Putamen (tissue), 1 donor: ENCODE results near the gene SMYD3.

ENCODE experiments used
- DNase-seq: peaks from one replicate; pipeline ENCODE4 v3.0.0-alpha.2; 2016; ENCODE audit warnings: low spot score

SMYD3 gene

GRCh38 chr1:246271516-246271915 is 235.6 kb downstream of the SMYD3 start:
- no peak for DNase-seq

DNA sequence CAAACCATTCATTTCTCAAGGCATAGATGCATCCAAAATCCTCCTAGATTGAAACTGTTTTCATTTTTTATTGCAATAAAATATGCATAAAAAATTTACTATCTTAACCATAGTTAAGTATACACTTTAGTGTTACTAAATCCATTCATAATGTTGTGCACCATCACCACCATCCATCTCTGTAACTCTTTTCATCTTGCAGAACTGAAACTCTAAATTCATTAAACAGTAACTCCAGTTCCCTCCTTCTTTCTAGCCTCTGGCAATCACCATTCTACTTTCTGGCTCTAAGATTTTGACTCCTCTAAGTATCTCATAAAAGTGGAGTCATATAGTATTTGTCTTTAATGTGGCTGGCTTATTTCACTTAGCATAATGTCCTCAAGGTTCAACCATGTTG is 236.8 kb downstream of the SMYD3 start:
- no peak for DNase-seq

GRCh38 chr1:246269466-246269865 is 237.6 kb downstream of the SMYD3 start:
- no peak for DNase-seq

GRCh38 chr1:246267896-246268295 is 239.2 kb downstream of the SMYD3 start:
- DNase-seq, result no peak

- no peak for DNase-seq
Measured at GRCh38 chr1:246267426-246267825, 239.7 kb downstream of the SMYD3 start.

- DNase-seq, result no peak
Measured at GRCh38 chr1:246265481-246265880, 241.6 kb downstream of the SMYD3 start.

- DNase-seq, result no peak
Measured at GRCh38 chr1:246262281-246262680, 244.8 kb downstream of the SMYD3 start.

GRCh38 chr1:246261639-246262038 is 245.4 kb downstream of the SMYD3 start:
- DNase-seq, result no peak

GRCh38 chr1:246258250-246258649 is 248.8 kb downstream of the SMYD3 start:
- DNase-seq, result no peak

GRCh38 chr1:246255773-246256172 is 251.3 kb downstream of the SMYD3 start:
- DNase-seq, result no peak

- DNase-seq, result no peak
Measured at GRCh38 chr1:246254854-246255253, 252.2 kb downstream of the SMYD3 start.

GRCh38 chr1:246246430-246246829 is 260.6 kb downstream of the SMYD3 start:
- no peak for DNase-seq

DNA sequence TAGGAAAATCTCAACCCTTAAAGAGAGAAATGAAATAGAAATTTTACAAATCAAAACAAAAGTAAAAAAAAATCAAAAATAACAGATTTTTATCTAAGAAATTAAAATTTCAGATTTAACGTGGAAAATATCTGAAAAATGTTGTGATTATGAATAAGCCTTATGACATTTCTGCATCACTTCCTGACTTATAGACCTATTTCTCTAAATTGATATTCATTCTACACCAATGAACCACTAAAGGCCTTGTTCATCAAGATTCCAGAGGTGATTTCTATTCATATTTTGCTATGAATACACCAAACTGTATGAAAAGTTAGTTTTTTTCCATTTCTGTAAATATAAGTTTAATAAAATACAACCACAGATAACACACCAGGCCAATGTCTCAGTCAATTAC is 261.5 kb downstream of the SMYD3 start:
- DNase-seq, result no peak

- DNase-seq, result no peak
Measured at GRCh38 chr1:246232126-246232525, 275.0 kb downstream of the SMYD3 start.

DNA sequence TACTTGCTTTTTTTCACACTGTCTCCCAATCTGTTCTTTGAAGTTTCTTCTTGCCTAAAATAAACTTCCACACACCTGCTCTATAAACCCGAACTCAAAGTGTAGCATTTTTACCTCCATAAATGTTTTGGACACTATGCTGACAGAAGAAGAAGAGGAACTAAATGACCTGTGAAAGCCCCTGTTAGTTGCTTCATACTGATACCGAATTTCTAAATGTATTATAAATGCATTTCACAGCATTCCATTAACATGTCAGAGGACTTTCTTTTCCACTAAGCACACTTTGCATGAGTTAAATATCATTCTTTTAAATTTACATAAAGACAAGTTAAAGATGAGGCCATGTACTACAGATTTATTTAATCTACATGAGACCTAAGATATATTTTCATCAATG is 281.0 kb downstream of the SMYD3 start:
- DNase-seq, result no peak

DNA sequence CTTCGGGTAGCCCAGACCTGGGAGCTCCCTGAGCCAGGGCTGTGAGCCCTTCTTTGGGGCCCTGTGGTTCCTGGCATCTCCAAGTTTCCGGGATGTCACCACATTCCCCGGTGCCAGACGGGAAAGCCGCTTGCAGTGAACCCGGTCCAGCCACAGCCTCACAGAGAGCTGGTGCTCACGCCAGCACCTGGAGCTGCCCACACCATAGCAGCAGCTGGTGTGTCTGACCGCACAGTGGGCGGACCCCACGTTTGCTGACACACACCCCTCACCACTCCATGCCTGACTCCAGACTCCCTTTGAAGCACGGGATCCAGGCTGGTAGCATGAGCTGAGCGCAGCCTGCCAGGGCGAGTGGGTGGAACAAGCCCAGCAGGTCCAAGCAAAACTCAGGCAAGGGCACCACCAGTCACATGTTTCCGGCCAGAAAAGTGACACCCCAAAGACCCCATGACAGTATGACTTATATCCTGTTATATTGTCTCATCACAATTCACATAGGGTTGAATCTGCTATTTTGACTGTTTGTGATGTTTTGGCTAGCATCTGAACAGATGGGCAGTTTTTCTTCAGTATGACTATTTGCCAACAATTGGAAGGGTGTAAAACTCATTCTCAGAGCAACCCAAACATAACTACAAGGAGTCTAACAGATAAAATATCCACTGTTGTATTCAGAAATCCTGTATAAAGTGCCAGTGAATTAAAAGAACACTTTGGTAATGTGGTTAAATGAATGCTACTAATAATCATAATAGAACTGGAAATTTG is 285.4 kb downstream of the SMYD3 start:
- DNase-seq, result no peak

DNA sequence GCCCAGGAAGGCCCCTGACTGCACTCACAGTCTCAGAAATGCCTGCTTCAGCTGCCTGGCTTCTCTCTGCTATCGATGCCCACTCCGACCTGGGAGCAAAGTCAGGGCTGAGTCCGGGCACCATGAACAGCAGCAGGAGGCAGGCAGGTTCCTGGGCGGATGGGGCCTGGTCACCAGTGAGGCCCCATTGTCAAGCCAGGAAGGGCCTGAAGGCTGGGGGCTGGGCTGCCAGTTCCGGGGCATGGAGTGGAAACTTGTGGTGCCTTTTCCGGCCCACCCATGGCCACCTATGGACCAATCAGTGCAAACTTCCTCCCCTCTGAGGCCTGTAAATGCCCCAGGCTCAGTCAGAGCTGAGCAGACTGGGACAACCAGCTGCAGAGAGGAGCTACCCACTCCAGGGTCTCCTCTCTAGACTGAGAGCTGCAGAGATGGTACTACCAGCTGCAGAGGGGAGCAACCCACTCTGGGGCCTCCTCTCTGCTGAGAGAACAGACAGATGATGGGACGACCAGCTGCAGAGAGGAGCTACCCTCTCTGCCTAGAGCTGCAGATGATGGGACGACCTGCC is 286.5 kb downstream of the SMYD3 start:
- DNase-seq, result no peak

- DNase-seq, result no peak
Measured at GRCh38 chr1:246219508-246220030, 287.5 kb downstream of the SMYD3 start.

- no peak for DNase-seq
Measured at GRCh38 chr1:246218686-246219085, 288.4 kb downstream of the SMYD3 start.

GRCh38 chr1:246216906-246217305 is 290.2 kb downstream of the SMYD3 start:
- no peak for DNase-seq

GRCh38 chr1:246215510-246215903 is 291.6 kb downstream of the SMYD3 start:
- peak; percentile 17 for DNase-seq

DNA sequence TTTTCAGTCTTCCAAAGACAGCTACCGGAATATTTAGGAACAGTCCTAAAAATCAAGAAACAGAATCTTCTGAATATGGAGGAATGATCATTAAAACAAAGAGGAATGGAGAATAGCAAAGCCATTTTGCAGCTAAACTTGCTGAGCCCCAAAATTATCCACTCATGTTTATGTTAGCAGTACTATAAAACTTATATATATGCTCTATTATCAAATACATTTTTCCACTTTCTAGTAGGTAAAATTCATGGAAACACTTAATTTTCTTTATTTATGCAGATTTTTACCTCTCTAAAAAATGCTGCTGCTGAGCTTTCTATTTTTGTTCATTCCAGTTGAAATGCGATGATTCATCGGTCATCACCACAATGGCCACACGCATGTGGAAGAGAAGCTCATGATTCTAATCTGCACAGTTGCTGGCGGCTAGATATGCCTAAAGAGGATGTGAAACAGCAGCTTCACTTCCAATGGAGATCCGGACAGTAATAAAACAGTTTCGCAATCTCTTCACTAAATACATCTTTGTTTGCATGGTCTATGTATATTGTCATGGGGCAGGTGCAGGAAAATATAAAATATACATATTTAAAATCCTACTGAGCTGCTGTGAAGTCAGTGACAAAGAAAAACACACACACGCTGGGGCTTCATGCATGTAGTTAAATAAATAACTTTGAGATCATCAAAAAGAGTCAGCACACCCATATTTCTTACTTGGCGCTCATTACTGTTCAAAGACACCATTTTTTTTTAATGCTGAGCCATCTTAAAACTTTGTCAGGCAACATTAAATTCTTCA is 292.2 kb downstream of the SMYD3 start:
- DNase-seq, result peak; percentile 27

DNA sequence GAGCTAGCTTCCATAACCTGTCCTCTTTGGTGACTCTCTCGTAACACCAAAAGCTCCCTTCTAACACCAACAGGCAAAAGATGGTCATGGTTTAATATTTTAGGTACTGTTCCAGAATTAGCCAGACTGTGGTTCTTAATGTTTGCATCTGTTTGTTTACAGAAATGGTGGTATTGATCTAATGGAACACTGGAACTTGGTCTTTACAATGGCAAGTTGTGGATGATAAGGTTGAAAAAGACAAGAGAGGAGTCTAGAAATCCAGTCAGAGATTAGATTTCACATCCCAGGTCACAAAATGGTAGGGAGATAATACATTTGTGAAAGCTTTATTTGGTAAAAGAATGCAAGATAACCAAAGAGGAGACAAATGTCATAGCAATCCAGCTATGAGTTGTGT is 293.1 kb downstream of the SMYD3 start:
- no peak for DNase-seq
